GM10248 (cell line): ENCODE data around the gene PIGM.

ENCODE experiments used
- CTCF ChIA-PET: fragments of 300-600 bp; sonication (Branson Sonifier 250); formaldehyde crosslinking; extraction: SDS; loops from one replicate; lab custom pipeline; 2021; ENCODE audit warnings: antibody characterized with exemption; lab: Yijun Ruan, JAX
- POLR2A ChIA-PET: fragments of 350-650 bp; sonication (Branson Sonifier 250); formaldehyde crosslinking; extraction: SDS; loops from one replicate; lab custom pipeline; 2020; ENCODE audit warnings: antibody characterized with exemption; lab: Yijun Ruan, JAX
- DNase-seq: peaks from one replicate; pipeline ENCODE4 v3.0.0; 2012; ENCODE audit errors: extremely low spot score
- TF ChIP-seq, protein P1 (sequence below): IDR thresholded peaks from 2 replicates; pipeline ENCODE4 v1.5.1; 2012; ENCODE audit warnings: mild to moderate bottlenecking, low read depth; ENCODE audit errors: extremely low read depth, missing control alignments, control extremely low read depth

Gene PIGM

DNA sequence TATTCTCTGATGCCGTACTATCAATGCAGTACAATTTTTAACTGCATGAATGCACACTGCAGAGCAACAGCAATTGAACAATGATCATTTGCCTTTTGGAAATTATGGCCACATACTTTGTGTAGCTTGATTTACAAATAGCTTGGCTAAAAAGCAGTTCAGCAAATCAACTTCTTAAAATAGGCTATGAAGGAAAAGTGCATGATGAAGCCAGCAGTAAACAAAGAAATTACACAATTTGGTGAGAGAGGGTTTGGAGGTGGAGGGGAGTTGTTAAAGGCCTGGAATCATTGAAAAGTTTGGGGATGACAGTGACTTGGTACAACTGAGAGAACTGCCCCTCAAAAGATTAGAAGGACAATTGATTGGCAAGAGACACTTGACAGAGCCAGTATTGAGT, 6.5 kb downstream of the PIGM start:
- CTCF ChIA-PET = interaction anchor here (2.7 to 11.2 kb wide), 2 partner anchors 18 to 53 kb away, joined by 8 to 102 read pairs; no protein-coding TSS in a partner anchor
- DNase-seq = no peak
- TF ChIP-seq, protein P1, sequence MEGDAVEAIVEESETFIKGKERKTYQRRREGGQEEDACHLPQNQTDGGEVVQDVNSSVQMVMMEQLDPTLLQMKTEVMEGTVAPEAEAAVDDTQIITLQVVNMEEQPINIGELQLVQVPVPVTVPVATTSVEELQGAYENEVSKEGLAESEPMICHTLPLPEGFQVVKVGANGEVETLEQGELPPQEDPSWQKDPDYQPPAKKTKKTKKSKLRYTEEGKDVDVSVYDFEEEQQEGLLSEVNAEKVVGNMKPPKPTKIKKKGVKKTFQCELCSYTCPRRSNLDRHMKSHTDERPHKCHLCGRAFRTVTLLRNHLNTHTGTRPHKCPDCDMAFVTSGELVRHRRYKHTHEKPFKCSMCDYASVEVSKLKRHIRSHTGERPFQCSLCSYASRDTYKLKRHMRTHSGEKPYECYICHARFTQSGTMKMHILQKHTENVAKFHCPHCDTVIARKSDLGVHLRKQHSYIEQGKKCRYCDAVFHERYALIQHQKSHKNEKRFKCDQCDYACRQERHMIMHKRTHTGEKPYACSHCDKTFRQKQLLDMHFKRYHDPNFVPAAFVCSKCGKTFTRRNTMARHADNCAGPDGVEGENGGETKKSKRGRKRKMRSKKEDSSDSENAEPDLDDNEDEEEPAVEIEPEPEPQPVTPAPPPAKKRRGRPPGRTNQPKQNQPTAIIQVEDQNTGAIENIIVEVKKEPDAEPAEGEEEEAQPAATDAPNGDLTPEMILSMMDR = no peak
- POLR2A ChIA-PET = no interaction called here

DNA sequence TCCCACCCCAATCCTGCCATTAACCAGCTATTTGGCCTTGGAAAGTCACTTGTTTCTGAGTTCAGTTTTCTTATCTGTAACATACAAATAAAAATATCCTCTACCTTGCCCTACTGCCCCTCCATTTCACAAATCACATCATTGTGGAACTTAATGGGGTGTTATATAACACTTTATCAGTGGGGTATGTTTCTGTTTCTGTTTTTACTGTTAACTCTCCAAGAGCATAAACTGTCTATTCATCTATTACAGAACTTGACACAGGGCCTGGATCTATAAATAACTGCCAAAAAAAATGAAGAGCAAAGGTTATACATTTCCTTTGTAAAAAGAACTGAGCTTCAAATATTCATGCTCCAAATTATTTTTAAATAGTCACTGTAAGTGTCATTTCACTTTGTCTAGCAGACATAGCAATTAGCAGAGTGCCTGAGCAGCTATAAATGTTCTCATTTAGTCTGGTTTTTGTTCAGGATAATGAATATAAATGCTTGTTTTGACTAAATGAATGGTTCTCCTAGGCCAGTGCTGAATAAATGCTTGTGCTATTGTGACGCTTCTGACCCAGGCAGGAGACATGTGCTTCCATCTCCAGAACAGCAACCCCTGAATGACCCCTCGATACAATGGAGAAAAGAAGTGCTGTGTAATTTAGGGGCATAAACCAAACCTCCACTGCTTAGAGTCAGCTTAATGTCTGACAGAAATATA, 7.4 kb downstream of the PIGM start:
- DNase-seq = no peak
- POLR2A ChIA-PET = no interaction called here
- TF ChIP-seq, protein P1 = no peak
- CTCF ChIA-PET = interaction anchor here (1.4 to 11.2 kb wide), 5 partner anchors 10 to 69 kb away, joined by 3 to 102 read pairs (median 8); no protein-coding TSS in a partner anchor

DNA sequence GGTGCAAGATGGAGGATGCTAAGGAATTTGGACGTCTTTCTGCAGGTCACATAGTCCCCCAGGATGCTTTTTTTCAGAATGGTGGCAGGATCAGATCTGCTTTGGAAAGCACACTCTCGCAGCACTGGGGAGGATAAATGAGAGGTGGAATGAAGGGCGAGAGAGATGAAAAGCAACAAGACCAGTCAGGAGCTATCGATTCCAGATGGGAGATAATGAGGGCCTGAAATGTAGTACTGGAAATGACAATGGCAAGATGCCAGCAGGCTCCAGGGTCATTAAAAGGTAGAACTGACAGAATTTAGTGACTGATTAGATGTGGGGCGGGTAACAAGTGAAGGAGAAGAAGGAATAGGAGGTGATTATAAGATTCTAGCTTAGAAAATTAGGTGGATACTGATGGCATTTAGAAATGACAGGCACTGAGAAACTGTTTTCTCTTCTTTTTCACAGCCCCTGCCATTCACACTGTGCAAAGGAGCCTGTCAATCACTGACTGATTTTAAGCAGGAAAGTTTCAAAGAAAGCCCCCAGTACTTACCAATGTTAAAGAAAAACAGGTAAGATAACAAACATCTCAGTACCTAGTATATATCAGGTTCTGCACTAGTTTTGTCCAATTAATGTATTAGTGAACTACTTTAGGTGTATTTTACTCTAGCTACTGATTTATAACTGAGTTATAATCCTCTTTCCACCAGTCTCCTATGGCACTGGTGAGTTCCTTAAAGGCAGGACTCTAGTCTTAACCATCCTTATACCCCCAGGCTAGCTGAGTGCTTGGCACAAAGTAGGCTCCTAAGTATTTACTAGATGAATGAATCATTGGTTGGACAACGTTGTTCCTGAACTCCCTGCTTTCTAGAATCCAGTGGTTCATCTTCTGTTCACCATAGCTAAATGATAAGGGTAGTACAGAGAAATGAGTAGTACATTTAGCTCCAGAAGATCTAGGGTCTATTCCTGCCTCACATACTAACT, 9.2 kb downstream of the PIGM start:
- POLR2A ChIA-PET = no interaction called here
- TF ChIP-seq, protein P1 = no peak
- CTCF ChIA-PET = interaction anchor here (0.9 to 11.2 kb wide), 10 partner anchors 8 to 224 kb away, joined by 3 to 102 read pairs (median 4); partner anchors contain the start of gene PIGM
- DNase-seq = no peak

DNA sequence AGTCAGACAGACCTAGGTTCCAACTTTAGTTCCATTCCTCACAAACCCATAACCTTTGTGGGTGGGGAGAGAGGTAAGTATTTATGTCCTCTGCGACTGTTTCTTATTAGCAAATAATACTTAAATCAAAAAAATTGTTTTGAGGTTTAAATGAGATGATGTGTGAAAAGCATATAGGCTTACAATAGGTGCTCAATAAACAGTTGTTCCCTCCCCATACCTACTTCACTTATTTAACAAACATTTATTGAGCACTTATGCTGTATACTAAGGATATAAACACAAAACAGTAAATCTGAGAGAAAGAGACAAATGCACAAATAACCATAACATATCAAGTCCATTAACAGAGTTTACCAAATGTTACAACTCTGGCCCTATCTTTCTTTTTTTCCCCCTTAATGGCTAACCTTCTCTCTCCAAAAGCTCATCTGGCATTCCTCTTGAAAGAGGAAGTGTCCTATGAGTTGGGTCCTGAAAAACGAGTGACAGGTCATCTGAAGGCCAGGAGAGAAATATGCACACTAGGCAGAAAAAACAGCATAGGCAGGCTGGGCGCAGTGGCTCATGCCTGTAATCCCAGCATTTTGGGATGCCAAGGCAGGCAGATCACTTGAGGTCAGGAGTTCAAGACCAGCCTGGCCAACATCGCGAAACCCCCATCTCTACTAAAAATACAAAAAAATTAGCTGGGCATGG, 10.3 kb downstream of the PIGM start:
- ChIA-PET CTCF (interaction anchor here (1.9 to 11.2 kb wide), 3 partner anchors 10 to 25 kb away, joined by 8 to 102 read pairs (median 11); partner anchors contain the start of gene PIGM), POLR2A (no interaction called here)
- TF ChIP-seq, protein P1 = no peak
- no peak for DNase-seq

DNA sequence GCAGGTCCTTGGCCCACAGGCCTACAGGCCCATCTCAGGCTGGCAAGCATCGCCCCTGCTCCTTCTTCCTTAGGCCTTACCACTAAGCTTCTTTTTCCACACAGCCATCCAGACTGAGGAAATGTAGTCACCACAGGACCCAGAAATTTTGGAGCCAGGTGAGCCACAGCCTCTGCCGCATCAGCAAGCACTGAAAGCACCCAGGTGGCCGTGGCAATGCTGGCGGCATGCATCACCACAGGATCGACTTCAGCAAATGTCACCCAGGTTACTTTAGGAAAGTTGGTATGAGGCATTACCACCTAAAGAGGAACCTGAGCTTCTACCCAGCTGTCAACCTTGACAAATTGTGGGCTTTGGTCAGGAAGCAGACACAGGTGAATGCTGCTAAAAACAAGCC, 11.6 kb downstream of the PIGM start:
- CTCF ChIA-PET = interaction anchor here (1.0 to 11.2 kb wide), 10 partner anchors 11 to 221 kb away, joined by 3 to 102 read pairs (median 5); partner anchors contain the start of gene PIGM
- TF ChIP-seq, protein P1 = no peak
- DNase-seq = no peak
- POLR2A ChIA-PET = no interaction called here
